Stimulated activated CD4-positive, alpha-beta T cell treated with anti-CD3 and anti-CD28 coated beads, Interleukin-12 subunit alpha, Interleukin-12 subunit beta, amount 100 ng/mL, for 24 hours (primary cell): Measurements from ENCODE around the gene SEC61A1.

Source experiments
- DNase-seq, 2 experiments: peaks; one replicate each; pipeline ENCODE4 v3.0.0-alpha.2; 2020; ENCODE audit warnings: low read depth in 2 of 2

The SEC61A1 gene

DNA sequence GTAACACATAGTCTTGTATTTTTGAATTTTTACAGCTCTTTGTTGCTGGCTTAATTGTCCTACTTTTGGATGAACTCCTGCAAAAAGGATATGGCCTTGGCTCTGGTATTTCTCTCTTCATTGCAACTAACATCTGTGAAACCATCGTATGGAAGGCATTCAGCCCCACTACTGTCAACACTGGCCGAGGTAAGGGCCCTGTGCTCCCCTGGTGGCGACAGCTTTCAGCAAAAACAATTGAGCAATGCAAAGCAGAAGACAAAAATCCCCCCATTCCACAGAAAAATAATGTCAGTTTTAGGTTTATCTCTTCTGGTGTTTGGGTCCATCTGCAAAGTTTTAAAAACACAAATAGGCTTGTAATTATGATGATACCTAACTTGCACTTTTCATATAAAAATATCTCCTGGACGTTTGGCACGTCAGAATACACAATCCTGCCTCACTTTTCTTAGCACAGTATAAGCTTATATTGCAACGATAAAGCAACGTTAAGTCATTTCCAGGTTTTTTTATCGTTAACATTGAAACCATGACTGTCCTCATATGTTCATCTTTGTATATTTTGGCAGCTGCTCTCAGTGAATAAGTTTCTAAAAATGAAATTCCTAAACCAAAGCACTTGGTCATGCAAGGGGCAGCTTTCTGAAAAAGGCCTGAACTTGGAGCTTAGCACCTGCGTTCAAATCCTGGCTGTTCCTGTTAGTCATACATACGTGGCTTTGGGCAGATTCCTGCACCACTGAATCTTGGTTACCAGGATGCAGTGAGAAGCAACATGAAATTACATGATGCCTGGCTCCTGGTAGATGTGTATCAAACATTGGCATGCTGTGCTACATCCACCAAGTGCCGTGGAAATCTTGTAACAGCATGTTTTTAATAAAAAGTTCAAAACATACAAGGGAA, 8.5 kb downstream of the SEC61A1 start:
- no peak for DNase-seq

GRCh38 chr3:128062033-128062745, 10.0 kb downstream of the SEC61A1 start:
- no peak for DNase-seq

DNA sequence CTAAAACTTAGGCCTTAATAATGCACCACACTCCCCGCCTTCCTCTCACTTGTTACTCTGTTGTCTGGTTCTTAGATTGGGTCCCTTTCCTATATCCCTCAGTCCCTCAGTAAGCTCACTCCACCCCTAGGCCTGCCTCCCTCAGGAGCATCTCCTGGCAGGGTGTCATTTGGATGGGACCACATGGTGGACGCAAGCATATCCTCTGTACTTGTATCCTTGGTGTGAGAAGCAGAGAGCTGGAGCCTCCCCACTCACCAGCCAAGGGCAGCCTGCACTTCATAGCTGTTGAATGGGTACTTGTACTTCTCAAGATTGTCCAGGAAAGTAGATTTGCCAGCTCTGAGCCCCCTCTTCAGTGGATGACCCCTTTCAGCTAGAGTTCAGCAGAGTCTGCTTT, 11.6 kb downstream of the SEC61A1 start:
- no peak for DNase-seq

GRCh38 chr3:128064962-128065361, 12.7 kb downstream of the SEC61A1 start:
- DNase-seq, result no peak

- DNase-seq, result no peak
Measured at GRCh38 chr3:128066114-128066513, 13.9 kb downstream of the SEC61A1 start.

DNA sequence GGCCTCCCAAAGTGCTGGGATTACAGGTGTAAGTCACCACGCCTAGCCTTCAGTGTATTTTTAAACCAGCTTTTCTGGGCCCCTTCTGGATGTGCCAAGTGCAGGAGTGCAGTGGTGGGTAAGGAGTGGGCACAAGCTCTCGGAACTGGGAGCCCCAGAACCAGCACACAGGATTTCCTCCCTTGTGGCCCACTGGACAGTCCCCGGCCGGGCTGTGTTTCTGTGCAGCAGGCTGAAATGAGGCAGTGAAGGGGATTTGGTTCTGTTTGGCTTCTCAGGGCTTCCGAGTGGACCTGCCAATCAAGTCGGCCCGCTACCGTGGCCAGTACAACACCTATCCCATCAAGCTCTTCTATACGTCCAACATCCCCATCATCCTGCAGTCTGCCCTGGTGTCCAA, 14.4 kb downstream of the SEC61A1 start:
- DNase-seq, result no peak

- DNase-seq, result no peak
Measured at GRCh38 chr3:128067489-128067888, 15.3 kb downstream of the SEC61A1 start.

DNA sequence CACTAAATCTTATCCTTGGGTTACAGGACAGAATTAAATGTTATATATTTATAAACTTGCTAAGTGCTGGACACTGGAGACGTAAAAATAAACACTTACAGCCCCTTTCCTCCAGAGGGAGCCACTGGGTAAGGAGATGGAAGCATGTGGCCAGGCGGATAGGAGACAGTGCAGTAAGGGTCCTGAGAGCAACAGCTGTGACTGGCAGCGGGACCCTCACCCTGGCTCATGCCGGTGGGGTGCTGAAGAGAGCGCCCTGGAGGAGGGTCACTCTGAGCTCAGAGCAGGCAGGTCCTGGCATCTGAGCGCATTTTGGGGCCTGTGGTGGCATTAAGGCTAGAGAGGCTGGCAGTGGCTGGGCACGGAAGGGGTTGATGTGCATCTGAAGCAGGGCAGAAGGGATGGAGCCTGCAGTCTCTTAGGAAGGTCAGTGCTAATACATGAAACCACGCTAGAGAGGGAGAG, 16.0 kb downstream of the SEC61A1 start:
- DNase-seq, result no peak

DNA sequence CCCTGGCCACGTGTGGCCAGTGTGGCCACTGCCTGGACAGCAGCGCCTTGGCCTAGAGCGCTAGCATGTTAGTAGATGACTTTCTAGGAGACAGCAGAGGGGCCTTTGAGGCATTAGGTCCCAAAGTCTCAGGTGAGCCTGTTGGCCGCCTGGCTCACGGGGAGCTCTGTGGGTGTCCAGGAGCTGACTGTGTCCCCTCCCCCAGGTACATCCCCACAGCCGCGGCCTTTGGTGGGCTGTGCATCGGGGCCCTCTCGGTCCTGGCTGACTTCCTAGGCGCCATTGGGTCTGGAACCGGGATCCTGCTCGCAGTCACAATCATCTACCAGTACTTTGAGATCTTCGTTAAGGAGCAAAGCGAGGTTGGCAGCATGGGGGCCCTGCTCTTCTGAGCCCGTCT, 17.0 kb downstream of the SEC61A1 start:
- DNase-seq, result no peak

GRCh38 chr3:128070898-128071591, 18.8 kb downstream of the SEC61A1 start:
- no peak for DNase-seq

GRCh38 chr3:128071771-128072453, 19.7 kb downstream of the SEC61A1 start:
- DNase-seq, result no peak

DNA sequence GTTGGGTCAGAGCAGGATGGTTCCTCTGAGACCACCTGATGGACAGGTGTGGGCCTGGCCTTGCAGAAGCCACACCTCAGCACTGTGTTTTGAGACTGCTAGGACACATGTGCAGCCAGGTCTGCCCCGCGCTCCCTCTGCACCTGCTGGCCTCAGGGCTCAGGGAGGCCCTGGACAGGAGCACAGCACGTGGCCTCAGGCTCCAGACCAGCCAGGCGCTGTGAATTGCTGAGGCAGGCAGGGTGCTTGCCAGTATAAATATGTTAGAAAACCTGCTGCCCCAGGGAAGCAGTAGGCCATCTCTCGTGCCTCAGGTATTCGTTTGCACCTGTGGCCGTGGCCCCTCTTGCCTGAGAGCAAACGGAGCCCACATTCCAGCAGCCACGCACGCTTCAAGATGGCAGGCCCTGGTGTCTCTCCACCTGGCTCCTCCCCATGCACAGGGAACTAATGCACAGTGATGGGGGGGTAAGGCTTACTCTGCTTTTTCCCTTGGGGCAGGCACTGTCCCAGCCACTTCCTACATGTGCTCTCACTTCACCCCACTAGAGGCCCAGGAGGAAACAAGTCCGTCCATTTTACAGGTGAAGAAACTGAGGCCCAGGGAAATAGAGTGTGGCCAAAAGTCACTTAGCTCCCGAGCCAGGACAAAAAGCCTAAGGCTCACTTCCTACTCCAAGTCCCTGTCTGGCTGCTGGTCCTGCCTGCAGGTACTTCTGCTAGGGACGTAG, 20.4 kb downstream of the SEC61A1 start:
- DNase-seq, result no peak

GRCh38 chr3:128073185-128073725, 21.0 kb downstream of the SEC61A1 start:
- no peak for DNase-seq

- DNase-seq, result no peak
Measured at GRCh38 chr3:128073807-128074206, 21.6 kb downstream of the SEC61A1 start.

DNA sequence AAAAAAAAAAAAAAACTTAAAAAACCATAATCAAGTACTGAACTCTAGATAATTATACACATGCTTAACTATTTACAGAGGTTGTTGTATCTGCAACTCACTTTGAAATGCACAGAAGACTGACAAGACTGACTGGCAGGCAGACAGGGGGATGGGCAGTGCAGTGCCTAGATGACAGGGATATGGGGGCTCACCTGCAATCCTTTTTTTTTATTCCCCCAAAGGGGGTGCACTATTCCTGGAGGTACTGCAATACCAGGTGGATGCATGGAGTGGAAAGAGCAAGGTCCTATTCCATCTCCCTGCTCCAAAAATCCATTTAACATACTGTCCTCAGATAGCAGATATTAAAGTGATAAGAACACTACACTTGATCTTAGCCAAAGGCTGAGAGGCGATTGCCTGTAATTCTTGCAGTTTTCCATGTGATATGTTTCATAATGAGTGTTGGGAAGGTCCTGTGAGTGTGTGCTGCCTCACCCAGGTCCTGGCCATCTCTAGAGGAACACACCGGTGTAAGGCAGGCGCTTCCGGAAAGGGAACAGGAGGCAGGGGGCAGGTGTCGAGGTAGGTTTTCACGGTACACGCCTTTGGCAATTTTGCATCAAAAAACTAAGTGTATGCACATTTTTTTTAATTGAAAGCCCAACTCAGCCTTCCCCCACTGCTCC, 22.7 kb downstream of the SEC61A1 start:
- no peak for DNase-seq

DNA sequence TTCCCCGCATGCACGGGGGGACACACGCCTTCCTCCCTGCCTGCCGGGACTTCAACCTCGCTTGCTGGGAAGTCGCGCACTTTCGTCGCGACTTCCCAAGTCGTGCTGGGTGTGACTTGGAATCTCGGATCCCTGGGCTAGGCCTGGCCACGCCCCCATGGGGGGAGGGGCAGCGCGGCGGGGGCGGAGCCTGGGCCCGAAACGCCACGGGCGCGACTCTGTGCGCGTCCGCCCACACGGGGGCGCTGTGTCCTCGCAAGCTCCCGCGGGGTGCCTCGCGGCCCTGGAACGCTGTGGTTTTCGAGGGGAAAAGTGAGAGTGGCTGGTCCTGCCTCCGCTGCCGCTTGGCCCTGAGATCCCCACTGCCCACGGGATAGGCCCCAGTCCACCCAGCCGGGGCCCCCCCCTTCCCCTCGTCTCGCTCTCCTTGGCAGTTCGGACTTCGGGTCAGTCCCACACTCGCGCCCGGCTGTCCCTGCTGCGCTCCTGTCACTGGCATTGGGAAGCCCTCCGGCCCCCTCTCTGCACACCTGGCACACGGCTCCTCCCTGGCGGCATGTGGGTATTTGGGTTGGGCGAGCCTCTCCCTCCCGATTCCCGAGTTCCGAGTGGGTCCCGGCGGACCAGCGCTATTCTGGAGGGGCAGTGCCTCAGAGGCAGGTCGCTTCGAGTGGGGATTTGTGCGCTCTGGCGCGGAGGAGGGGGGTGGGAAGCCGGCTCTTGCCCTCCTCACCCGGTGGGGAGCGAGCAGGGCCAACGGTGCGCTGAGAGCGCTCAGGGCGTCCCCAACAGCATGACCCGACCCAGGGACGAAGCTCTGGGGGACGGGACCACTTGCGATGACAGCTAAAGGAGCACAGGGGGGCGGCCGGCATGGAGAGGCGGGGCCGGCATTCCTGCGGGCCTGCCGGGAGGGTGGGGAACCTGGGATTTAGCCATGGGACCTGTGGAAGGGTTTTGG, 23.6 kb downstream of the SEC61A1 start:
- peak; percentile 68 to 77 for DNase-seq

GRCh38 chr3:128076483-128077201, 24.4 kb downstream of the SEC61A1 start:
- no peak for DNase-seq

GRCh38 chr3:128077202-128077624, 25.0 kb downstream of the SEC61A1 start:
- DNase-seq, result no peak
